Amniotic stem cell (primary cell): Measurements from ENCODE around the gene ZSCAN25.
"Not testable (repeated sequence)": the region's sequence is repeated elsewhere in the genome, so short reads cannot be mapped to it uniquely, and the experiment has no call there.

Experiments used
- DNase-seq: peaks from one replicate; lab custom pipeline; 2025; lab: John Stamatoyannopoulos, UW

Gene ZSCAN25

DNA sequence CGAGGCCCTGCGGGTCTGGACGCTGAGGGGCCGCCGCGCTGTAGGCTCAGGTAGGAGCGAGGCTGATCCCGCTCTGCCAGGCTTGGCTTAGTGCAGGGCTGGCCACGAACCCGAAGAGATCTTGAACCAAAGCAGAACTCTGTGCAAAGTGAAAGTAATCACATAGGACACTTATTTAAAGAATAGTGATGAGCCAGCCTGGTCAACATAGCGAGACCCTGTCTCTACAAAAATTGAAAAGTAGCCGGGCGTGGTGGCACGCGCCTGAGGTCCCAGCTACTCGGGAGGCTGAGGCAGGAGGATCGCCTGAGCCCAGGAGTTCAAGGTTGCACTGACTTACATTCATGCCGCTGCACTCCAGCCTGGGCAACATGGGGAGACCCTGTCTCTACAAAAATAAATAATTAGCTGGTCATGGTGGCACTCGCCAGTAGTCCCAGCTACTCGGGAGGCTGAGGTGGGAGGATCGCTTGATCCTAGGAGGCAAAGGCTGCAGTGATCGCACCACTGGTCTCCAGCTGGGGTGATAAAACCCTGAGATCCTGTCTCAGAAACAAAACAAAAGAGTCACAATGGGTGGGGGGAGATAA is 541 bp downstream of the ZSCAN25 start:
- no peak for DNase-seq

DNA sequence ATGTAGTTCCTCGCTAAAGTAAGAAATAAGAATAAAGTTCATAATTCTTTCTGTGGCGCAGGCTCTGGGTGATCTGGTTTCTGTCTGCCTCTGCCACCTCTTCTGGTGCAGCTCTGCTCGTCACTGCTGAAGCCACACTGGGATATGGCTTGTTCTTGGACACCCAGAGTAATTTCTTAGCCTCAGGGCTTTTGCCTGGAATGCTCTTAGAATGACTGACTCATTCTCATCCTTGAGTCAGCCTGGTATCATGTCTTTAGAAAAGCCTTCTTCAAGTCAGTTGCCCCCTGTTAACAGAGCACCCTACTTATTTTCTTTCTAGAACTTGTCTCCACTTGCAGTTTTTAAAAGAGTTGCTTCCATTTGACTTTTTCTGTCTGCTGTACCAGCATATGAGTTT is 2.0 kb downstream of the ZSCAN25 start:
- peak; percentile 92 for DNase-seq

GRCh38 chr7:99619571-99620130 is 2.9 kb downstream of the ZSCAN25 start:
- no peak for DNase-seq

- no peak for DNase-seq
Measured at GRCh38 chr7:99621271-99621670, 4.5 kb downstream of the ZSCAN25 start.

DNA sequence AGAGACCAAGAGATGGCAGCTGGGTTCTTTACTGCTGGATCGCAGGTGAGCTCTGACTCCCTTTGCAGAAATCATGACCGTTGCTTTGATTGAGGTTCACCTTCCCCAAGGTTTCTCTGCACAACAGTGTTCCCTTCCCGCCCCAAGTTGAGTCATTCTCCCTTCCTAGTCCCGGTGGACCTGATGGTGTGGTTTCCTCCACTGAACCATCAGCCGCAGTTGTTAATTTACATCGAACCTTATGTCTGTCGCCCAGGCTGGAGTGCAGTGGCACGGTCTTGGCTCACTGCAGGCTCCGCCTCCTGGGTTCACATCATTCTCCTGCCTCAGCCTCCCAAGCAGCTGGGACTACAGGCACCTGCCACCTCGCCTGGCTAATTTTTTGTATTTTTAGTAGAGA is 5.8 kb downstream of the ZSCAN25 start:
- no peak for DNase-seq

DNA sequence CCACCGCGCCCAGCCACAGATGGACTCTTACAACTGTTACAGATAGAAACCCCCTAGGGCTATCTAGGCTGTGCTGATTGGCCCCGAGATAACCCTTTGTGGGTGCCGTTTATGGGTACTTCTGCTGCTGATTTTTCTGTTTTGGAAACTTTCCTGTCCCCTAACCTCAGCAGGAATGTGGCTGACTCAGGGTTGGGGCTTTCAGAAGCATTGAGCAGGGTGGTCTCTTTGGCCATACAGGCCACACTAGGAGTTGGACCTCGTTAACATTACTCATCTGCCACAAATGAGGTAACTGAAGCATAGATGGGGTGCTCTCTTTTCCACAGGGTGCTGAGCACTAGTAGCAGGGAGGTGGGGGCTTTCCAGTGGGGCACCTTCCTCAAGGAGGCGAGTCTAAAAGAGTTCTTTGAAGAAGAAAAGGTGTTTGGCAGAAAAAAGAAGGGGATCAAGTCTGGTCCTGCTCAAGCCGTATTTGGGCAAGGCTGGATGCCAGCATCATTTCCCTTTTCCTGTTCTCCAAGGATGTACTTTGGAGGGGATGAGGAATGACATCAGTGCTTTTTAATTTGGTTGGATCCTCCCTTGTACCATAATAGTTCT is 6.4 kb downstream of the ZSCAN25 start:
- DNase-seq = no peak

- DNase-seq = no peak
Measured at GRCh38 chr7:99623702-99624447, 7.1 kb downstream of the ZSCAN25 start.

GRCh38 chr7:99624484-99624883 is 7.7 kb downstream of the ZSCAN25 start:
- no peak for DNase-seq

DNA sequence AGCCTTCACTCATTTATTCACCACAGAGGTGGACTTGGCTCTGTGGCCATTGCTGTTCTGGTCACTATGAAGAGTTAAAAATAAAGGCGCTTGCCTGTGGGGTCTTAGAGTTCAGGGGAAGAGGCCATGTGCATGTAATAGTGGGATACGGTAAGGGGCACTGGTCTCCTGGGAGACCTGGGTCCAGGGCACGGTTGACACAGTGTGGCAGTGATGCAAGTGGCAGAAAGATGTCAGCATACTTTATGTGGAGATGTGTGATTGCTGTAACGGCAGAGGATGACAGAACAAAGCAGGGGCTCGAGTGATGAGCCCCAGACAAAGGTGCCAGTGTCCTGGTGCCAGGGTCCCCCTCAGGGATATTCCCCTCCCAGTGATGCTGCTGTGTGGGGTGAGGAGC is 8.6 kb downstream of the ZSCAN25 start:
- no peak for DNase-seq

DNA sequence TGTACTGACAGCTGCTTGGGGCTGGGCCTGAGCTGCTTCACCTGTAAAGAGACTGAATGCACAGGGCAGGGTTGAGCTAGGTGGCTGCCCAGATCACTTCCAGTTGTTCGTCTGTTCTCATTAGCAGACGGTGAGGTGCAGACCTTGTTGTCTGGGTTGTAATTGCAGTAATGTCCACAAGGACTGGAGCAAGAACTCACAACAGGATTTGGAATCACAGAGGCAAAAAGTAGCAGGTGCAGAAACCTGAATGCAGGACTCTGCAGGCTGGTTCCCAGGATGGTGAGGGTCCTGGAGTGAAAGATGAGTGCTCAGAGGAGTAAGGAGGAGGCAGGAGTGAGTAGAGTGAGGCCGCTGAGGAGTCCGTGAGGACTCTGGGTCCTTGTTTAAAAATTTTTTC is 9.2 kb downstream of the ZSCAN25 start:
- DNase-seq = no peak

- DNase-seq = no peak
Measured at GRCh38 chr7:99626661-99627060, 9.9 kb downstream of the ZSCAN25 start.

- DNase-seq = no peak
Measured at GRCh38 chr7:99627513-99627912, 10.8 kb downstream of the ZSCAN25 start.

DNA sequence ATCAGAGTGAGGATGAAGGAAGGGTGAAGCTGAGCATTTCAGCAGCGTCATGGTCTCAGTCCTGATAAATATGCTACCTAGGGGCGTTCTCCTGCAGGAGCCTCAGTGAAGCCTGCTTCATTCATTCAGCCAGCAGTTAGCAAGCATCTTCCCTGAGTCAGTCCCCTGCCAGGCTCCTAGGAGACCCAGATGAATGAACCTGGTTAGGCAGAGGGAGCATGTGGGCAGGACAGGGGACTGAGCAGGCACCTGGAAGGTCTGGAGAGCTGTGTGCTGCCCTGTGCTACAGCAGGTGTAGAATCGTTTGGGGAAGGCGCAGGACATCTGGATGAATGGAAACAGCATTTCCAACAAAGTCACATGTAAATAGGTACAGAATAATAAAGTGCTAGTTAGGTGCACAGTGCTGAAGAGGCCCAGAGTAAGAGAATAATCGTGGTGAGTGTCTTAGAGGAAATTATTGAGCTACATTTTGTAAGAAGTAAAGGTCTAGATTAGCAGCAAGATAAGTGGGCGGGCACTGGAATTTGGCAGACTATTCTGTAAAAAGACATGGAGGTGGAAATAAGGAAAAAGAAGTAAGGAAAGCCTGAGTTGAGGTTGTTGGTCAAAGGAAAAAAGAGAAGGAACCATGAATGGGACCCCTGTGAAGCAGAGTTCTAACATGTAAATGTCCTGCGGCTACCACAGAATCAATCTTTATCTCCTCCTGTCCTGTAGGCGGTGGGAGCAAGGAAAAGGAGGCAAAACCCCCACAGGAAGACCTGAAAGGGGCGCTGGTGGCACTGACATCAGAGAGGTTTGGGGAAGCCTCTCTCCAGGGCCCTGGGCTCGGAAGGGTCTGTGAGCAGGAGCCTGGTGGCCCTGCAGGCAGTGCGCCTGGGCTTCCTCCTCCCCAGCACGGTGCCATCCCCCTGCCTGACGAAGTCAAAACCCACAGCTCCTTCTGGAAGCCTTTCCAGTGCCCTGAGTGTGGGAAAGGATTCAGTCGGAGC is 12.0 kb downstream of the ZSCAN25 start:
- DNase-seq = no peak

DNA sequence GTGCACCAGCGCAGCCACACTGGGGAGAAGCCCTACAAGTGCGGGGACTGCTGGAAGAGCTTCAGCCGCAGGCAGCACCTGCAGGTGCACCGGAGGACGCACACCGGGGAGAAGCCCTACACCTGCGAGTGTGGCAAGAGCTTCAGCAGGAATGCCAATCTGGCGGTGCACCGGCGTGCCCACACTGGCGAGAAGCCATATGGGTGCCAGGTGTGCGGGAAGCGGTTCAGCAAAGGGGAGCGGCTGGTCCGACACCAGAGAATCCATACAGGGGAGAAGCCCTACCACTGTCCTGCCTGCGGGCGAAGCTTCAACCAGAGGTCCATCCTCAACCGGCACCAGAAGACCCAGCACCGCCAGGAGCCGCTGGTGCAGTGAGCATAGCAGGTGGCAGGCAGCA is 12.9 kb downstream of the ZSCAN25 start:
- DNase-seq = no peak

DNA sequence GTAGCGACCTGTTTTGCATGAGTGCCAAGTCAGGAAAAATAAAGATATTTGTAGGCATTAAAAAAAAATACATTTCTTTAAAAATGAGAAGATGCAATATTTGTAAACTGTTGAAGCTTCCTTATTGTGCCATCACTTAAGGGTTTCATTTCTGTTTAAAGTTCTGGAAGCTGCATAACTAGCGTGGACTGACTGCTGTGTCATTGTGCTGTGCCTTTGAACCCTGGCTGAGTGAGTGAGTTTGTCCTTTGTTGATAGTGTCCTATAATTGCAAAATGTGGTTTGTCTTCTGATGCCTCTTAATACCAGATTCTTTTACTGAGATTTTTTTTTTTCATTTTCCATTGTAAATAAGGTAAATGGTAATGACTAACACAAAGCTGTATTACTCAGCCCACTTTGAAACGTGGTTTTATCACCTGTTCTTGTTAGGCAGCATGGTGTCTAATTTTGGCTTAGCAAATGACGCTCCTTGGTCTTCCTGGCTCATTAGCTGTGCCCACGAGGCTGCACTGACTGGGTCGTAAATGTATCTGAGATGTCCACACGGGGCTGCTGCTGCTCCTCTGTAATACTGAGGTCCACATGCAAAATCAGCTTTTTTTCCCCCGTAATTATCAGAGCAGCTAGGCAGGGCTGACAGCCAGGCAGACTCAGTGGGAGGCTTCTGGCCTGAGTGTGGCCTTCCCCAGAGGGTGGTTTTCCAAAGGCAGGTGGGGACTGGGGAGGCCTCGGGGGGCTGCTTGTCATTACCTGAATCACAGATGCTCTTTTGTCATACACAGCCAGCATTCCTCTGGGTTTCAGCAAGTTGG is 14.8 kb downstream of the ZSCAN25 start:
- no peak for DNase-seq

DNA sequence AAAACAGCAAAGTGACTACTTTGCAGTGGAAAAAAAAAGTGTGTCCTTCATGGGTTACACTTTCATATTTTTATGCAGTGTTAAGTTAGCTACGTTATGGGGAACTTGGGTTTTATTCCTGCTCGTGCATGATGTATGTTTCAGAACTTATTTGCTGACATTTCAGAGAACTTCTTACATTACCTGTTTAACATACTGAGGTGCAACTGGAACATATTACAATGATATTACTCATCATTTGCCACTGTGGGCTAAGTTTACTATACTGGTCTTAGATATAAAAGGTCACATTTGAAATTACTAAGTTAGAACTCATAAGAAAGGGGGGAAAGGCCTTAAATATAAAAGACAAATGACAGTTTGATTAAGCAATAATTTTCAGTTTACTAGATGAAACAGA is 20.7 kb downstream of the ZSCAN25 start:
- not testable (repeated sequence) for DNase-seq

GRCh38 chr7:99638731-99639130 is 22.0 kb downstream of the ZSCAN25 start:
- no peak for DNase-seq

DNA sequence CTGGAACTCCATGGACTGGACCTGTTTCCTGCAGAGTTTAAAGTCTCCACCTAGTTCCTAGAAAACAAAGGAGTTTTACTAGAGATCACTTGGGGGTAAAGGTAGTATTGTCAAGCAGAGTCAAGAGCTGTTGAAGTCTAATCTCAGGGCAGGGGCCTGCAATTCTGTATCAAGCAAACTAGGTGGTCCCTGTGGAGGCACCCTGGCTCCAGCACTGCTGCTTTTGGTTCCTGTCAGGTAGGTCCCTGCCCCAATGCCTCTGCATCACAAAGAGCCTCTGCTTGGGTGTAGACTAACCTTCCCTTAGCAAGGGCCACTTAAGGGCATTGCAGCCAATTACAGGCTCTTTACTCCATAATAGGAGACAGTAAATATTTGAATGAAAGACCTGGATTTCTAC is 22.5 kb downstream of the ZSCAN25 start:
- no peak for DNase-seq

DNA sequence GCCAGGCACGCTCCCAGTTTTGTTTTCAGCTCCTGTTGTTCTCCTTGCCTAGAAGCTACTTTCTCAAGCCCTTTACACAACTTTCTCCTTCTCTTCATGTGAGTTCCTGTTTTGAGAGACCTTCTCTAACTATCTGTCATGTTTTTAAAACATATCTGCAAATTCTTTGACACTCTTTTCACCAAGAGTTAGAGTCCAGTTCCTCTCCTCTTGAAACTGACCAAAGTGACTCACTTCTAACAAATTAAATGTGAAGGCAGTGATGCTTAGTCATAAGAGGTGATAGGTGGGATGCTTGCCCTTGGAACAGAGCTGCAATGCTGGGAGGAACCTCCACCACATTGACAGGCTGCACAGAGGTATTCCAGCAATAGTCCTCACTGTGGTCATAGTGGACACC is 25.3 kb downstream of the ZSCAN25 start:
- no peak for DNase-seq

- DNase-seq = no peak
Measured at GRCh38 chr7:99643464-99643863, 26.7 kb downstream of the ZSCAN25 start.

- no peak for DNase-seq
Measured at GRCh38 chr7:99644431-99644830, 27.7 kb downstream of the ZSCAN25 start.
